GM10266 (cell line): ENCODE data around the gene SEMA6D.

ENCODE experiments used
- DNase-seq: peaks from one replicate; pipeline ENCODE4 v3.0.0; 2012; ENCODE audit errors: extremely low spot score
- TF ChIP-seq, protein P1 (sequence below): IDR thresholded peaks from 2 replicates; pipeline ENCODE4 v1.5.1; 2012; ENCODE audit warnings: mild to moderate bottlenecking, low read depth; ENCODE audit not compliant: control insufficient read depth, insufficient read depth; ENCODE audit errors: missing control alignments

SEMA6D gene, protein sequence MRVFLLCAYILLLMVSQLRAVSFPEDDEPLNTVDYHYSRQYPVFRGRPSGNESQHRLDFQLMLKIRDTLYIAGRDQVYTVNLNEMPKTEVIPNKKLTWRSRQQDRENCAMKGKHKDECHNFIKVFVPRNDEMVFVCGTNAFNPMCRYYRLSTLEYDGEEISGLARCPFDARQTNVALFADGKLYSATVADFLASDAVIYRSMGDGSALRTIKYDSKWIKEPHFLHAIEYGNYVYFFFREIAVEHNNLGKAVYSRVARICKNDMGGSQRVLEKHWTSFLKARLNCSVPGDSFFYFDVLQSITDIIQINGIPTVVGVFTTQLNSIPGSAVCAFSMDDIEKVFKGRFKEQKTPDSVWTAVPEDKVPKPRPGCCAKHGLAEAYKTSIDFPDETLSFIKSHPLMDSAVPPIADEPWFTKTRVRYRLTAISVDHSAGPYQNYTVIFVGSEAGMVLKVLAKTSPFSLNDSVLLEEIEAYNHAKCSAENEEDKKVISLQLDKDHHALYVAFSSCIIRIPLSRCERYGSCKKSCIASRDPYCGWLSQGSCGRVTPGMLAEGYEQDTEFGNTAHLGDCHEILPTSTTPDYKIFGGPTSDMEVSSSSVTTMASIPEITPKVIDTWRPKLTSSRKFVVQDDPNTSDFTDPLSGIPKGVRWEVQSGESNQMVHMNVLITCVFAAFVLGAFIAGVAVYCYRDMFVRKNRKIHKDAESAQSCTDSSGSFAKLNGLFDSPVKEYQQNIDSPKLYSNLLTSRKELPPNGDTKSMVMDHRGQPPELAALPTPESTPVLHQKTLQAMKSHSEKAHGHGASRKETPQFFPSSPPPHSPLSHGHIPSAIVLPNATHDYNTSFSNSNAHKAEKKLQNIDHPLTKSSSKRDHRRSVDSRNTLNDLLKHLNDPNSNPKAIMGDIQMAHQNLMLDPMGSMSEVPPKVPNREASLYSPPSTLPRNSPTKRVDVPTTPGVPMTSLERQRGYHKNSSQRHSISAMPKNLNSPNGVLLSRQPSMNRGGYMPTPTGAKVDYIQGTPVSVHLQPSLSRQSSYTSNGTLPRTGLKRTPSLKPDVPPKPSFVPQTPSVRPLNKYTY

DNA sequence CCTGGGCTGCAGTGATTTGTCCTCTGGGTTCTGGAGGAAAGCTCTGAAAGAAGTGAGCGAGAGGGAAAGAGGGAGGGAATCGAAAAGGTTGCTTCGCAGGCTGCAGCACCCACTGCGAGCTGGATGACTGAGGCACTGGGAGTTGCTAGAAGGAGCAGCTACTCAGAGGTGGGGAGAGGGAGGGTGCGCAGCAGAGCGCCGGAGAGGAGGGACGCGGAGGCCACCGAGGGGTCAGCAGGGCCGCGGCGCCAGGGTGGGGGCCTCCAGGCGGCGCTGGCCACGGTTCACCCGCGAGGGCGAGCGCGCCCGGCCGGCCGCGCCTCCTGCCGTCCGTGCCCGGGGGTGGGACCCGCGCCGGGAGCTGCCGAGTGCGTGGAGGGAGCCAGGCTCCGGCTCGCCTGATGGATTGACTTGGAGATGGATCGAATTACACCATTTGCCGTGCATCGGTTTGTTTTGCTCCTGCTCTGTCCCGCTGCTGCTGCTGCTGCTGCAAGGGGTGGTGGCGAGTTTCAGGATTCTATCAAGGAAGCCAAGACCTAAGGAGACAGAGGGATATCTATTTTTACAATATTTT, at the start of gene SEMA6D:
Gene SEMA6D (plus strand): TSS at position 470 of the 577 bp plus-strand sequence. CDS start 42,294 bp downstream, outside the sequence.
- TF ChIP-seq, protein P1, sequence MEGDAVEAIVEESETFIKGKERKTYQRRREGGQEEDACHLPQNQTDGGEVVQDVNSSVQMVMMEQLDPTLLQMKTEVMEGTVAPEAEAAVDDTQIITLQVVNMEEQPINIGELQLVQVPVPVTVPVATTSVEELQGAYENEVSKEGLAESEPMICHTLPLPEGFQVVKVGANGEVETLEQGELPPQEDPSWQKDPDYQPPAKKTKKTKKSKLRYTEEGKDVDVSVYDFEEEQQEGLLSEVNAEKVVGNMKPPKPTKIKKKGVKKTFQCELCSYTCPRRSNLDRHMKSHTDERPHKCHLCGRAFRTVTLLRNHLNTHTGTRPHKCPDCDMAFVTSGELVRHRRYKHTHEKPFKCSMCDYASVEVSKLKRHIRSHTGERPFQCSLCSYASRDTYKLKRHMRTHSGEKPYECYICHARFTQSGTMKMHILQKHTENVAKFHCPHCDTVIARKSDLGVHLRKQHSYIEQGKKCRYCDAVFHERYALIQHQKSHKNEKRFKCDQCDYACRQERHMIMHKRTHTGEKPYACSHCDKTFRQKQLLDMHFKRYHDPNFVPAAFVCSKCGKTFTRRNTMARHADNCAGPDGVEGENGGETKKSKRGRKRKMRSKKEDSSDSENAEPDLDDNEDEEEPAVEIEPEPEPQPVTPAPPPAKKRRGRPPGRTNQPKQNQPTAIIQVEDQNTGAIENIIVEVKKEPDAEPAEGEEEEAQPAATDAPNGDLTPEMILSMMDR = peak; percentile 11
- DNase-seq = peak; percentile 42

DNA sequence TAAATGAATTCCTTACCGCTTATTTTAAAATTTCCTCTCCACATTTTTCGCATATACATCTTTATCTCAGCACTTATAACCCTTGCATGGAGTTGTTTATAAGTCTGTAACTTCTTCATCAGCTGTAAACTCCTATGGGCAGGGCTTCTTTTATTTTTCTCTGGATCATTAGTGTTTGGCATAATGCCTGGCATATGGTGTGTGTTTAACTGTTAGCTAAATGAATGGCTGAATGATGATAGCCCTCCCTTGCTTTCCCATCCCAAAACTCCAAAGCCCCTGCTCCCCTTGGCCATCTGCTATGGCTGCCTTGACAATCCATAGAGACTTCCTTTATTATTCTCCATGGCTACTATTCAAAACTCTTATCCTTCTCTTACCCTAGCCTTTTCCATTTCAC, 48.1 kb upstream of the SEMA6D start:
- TF ChIP-seq, protein P1 = no peak
- DNase-seq = no peak

DNA sequence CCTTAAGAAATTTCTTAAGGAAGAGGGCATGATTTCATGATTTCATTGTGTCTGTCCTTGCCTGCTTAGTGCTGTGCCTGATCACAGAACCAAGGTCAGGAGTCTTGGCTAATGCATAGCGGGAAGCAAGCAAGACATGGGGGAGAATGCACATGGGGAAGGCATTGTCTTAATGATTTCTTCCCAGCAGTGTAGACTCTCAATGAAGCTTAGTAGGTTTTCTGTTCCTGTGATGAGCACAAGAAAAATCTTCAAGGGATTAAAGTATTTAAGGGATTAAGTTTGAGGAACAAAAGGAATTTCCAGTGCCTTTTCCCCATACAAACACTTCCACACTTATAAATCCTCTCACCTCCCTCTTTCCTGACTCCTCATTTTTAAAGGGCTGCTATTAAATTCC, 46.9 kb upstream of the SEMA6D start:
- TF ChIP-seq, protein P1 = no peak
- no peak for DNase-seq

DNA sequence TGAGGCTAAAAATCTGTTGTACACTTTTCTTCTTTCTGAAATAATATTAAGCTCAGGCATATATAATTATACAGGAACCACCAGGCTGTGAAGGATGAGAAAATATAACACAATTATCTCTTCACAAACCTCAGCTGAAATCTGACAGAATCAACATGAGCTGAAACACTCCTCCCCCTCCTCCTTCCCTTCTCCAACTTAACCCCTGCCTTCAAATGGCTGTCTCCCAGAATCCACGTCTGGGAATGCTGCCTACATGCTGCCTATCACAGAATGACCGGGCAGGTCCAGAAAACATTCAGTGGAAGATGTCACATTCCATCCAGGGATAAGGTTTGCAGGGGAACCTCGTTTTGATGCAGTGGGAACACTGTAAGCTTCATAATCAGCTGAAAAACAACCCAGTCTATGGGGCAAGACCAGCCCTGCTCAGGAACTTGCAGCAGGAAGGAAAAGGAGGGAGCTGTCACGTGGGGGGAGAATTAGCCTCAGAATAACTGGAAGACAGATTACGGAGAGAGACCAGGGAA, 44.0 kb upstream of the SEMA6D start:
- no peak for DNase-seq
- TF ChIP-seq, protein P1 = no peak

DNA sequence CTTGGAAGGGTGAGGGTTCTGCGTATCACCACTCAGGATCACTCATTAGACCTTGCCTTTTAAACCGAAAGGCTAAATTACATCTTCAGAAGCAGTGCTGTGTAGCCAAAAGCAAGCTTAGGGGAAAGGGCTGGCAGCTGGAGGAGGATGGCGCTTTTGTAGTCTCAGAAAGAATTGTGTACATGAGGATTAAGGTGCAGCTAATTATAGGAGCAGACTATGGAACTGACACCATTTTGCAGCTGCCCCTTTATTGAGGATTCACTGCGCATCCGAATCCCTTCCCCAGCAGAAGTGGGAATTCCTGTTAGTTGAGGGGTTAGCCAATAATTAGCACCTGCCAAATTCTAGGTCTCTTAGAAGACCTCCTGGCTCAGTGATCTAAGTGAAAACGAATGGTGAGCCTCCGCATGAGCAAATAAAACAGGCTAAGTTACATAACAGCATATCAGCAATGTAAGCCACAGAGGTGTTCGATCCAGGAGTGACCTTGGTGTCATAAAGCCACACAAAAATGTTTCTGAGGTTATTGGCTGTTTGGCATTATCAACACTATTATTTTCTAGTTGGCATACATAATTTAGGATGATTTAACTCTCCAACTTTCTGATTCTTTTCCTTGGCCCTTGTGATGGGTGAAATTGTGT, 42.6 kb upstream of the SEMA6D start:
- no peak for DNase-seq
- TF ChIP-seq, protein P1 = no peak

DNA sequence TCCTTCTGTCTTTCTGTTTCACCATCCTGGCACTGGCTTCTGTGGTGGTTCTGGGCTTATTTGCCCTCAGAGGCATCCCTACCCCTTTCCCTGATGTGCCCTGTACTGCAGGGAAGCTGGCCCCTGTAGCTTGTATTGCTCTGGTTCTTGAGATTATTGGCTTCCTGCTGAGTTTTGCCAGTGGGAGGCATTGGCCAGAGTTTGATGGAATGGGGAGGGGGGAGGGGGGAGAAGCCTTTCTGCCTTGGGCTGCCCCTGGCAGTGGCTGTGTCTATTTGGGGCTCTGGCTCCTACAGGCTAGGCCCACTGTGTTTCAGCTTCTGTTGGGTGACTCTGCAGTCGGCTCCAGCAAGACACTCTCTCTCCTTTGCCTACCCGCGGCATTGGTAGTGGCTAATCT, 41.6 kb upstream of the SEMA6D start:
- TF ChIP-seq, protein P1 = no peak
- DNase-seq = no peak
